Left renal cortex interstitium (tissue), 4 donors: Measurements from ENCODE around the gene TUBGCP2. TPM values are rescaled to one million over a fixed set of nuclear protein-coding genes. Genes with fewer than 3 reads are reported as not detected.

ENCODE experiments used
- DNase-seq, 4 donors: peaks; one replicate each; pipeline ENCODE4 v3.0.0-alpha.2; 2013; ENCODE audit warnings: low read depth in 4 of 4, low spot score in 2 of 4, missing footprints in 1 of 4
- polyA plus RNA-seq, 4 donors: library from polyadenylated mRNA; unstranded; fragments of 120-200 nt; gene quantifications; one replicate each; pipeline ENCODE4 v1.2.1, GENCODE V29; 2013; ENCODE audit not compliant: insufficient read length in 4 of 4

TUBGCP2 gene
- polyA plus RNA-seq, 4 donors = 62.0 to 77.6 (median 70.2) TPM

DNA sequence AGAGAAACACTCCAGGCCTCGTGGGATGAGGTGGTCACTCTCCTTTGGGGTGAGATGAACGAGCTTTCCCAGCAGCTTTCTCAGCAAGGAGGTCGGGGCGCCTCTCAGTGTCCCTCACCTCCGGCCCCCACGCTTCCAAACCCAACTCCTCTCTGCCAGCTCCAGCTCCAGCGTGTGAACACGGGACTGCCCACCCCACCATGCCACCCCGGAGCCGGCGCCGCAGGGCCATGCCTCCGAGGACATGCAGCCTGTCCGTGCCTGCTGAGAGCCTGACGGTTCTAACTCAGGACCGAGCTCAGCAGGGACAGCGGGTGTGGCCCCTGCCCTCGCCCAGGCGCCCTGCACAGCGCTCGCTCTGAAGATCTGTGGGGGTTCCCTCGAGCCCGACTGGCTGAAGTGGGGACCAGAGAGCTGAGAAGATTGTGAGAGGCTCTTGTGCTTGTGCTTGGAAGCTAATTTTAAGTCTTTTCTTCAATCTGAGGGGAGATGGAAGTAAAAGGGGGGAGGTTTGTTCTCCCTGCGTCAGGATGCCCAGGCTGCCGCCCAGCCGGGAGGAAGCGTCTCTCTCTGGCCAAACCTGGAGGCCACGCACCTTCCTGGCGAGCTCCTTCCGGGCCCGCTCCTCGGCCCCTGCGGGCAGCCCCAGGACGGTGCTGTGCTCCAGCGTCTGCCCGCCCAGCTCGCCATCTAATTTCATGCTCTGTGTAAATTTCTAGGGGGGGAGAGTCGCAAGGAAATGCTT lies 26.9 kb downstream of the TUBGCP2 start:
- no peak for DNase-seq

DNA sequence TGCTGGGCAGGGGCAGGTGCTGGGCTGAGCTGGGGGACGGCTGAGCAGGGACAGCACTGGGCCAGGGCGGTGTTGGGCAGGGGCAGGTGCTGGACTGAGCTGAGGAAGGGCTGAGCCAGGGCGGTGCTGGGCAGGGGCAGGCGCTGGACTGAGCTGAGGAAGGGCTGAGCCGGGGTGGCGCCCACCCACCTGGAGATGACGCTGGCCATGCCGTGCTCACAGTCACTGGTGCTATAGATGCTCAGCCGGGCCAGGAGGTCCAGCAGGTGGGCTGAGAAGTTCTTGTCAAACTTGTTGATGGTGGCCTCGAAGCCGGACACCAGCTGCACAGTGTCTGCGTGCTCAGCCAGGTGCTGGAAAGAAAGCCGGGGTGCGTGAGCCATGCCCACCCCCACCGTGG lies 27.6 kb downstream of the TUBGCP2 start:
- DNase-seq = no peak

DNA sequence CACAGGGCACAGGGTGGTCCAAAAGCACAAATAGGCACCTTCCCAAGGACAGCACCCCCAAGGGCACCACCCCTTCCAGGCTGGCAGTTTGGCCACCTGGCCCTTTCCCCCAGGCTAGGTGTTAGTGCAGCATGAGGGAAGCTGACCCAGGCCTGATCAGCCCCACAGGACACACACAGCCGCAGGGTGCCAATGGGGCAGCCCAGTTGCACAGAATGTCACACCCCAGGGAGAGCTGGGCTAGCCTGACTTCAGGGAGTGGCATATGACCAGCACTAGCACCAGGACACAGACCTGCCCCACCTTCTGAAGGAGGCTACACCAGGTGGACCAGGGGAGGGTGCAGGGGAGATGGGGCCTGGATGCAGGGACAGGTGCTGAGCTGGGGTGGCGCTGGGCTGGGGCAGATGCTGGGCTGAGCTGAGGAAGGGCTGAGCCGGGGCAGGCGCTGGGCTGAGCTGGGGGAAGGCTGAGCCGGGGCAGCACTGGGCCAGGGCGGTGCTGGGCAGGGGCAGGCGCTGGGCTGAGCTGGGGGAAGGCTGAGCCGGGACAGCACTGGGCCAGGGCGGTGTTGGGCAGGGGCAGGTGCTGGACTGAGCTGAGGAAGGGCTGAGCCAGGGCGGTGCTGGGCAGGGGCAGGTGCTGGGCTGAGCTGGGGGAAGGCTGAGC lies 28.1 kb downstream of the TUBGCP2 start:
- no peak for DNase-seq

DNA sequence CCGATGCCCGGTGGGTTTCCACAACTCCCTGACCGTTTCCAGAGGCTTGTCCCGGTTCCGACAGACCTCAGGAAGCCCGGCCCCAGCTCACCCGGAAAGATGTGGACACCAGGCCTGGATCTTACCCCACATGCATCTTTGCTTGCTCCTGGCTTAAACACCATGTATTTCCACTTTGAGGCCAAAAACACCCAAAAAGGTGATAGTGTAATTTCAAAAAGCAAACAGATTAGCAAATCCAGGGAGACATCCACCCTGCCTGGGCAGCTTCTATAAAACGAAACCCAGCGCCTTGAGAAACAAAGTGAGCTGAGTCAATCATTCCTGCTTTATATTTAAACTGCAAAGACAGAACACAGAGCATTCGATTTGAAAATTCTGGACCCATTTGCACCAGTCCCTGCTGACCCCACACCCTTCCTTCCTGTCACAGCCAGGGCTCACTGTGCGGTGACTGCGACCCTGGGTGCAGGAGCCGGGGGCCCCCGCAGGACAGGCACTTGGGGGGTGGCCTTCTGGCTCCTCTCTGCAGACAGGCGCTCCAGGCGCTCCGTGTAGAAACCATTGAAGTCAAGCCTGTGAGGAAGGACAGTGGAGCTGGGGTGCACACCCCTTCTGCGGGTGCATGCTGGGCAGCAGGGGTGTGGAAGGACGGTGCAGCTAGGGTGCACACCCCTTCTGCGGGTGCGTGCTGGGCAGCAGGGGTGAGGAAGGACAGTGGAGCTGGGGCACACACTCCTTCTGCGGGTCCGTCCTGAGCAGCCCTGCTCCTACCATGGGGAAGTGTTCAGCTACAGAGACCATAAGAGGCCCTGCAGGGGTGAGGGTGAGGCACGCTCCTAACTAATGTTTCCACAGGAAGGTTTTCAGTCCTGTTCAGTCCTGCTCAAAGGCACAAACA lies 29.1 kb downstream of the TUBGCP2 start:
- no peak for DNase-seq

GRCh38 chr10:133278577-133279265 lies 30.0 kb downstream of the TUBGCP2 start:
- no peak for DNase-seq

DNA sequence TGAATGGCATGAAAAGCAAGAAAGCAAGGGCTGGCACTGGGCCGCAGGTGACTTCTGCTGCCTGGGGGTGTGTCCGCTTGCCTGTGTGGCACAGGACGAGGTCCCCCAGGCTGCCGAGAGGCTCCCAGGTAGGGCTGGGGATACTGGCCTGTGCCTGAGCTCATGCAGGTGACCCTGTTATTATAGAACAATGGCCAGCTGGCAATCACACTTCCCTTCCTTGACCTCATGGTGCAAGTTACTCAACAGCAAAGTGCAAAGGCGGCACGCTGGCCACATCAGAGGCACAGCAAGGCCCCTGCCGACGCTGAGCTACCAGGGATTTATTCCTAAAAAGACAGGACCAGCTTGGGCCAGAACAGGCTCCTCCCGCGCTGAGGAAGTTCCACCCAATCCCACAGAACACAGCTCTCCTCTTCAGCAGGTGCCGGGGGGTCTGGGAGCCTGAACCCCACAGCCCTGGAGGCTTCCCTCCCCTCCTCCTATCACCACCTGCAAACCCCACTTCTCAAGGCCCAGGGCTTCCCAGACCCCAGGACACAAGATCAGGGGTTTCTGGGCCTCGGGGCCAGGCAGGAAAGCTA lies 30.6 kb downstream of the TUBGCP2 start:
- DNase-seq = no peak

DNA sequence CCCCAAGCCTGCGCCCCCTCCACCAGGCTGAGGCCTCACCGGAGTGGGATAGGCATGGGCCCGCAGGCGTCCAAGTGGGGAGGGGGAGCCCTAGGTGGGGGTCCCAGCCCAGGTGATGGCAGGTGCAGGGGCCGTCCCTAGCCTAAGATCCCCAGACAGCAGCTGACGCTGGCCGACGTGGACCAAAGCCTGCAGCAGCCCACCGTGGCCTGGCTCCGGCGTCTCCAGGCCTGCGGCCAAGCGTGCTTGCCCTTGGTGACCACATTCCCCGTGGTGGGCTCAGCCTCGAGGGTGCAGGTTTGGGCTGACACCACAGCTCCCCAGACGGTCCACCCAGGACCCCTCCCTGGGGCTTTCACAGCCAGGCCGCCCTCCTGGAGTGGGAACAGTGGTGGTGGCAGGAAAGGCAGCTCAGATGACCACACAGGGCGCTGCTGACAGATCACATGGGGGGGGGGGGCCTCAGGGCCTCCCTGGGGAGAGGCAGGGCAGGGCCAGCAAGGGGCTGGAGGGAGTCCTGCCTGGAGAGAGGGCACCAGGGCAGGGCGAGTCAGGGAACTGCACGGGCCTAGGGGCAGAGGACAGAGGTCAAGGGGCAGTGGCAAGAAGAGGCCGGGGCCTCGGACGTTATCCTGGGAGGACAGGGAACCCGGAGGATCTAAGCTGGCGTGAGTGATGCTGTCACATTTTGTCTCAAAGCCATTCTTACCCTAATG lies 31.2 kb downstream of the TUBGCP2 start:
- no peak for DNase-seq

GRCh38 chr10:133276435-133277201 lies 32.1 kb downstream of the TUBGCP2 start, which contains the start of gene ADAM8:
Gene ADAM8 (minus strand): TSS chr10:133276868. CDS start chr10:133276817, 51 bp downstream.
- DNase-seq = no peak

GRCh38 chr10:133276100-133276434 lies 32.6 kb downstream of the TUBGCP2 start:
- no peak for DNase-seq

DNA sequence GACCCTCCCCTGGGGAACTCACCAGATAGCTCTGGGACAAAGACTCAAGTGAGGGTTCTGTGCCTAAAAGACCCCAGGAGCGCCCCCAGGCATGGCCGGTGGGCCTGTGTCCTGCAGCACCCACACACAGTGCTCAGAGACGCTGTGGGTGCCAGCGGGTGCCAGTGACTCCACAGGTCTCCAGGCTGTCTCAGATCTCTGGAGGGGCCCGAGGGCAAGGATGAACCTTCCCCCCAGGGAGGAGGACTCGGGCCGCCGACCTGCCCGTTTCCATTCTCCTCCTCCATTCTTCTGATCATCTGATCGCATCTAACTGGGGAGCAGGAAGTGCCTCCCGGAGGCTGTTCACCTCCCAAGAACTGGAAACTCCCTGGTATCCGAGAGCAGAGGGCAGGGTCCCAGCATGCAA lies 33.0 kb downstream of the TUBGCP2 start:
- no peak for DNase-seq

DNA sequence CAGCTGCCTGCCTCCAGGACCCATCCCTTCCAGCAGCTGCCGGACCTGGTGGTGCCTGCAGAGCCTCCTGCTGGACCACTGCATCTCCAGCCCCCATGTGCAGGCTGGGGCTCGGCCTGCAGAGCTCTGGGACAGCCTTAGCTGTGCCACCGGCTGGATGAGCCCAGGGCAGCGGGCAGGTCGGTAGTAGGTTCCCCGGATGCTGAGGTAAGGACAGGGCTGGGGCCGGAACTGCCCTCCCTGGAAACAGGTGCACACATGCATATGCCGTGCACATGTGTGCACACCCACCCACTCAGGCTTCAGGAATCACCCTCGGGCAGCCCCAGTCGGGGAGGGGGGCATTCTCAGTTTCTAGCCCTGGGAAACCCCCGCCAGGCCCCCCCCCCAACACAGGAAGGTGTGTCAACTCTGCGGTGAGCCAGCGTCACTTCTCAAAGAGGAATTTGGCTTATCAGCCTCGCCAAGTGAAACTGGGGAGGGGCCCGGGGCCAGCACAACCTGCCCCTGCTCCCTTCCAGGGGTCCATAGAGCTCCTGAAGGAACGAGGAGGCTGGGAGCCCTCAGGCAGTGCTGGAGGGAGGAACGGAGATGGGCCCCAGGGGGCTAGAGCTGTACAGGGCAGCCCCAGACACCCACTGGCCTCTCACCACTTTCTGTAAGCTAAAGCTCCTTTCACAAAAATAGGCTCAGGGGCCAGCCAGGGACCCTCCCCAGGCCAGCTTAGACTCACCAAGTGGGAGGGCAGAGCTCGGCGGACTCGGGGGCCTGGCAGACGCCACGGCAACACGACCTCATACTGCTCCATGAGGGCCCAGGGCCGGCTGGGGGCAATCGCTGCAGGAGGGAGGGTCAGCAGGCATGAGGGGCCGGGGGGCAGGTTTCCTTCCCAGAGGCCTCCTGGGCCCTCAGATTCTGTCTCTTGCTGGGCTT lies 33.7 kb downstream of the TUBGCP2 start:
- no peak for DNase-seq

DNA sequence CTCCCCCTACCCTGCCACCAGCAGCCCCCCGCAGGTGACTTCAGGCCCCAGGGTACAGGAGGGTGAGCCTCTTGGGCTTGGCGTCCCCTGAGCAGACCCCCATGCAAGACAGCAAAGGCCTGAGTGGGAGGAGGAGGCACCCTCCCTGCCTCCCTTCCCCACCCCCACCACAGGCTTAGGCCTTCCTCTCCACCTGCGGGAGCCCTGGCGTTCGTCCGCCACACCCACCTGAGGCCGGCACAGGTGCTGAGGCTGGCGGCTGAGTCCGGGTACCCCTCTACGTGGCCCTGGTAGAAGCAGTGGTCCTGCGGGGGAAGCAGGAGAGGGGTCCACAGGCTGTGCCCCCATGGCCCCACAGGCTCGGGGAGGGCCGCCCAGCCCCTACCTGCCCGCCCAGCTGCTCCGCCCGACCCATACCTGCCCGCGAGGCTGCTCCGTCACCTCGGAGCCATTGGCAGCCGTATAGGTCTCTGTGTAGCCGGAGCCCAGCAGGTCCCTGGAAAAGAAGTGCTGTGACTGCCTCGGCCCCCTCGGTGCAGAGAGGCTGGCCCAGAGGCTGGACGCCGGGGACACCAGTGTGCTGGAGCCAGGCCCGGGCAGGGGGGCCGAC lies 35.0 kb downstream of the TUBGCP2 start:
- no peak for DNase-seq

- DNase-seq = no peak
Observed at GRCh38 chr10:133272964-133273420, 35.7 kb downstream of the TUBGCP2 start.

- DNase-seq = no peak
Observed at GRCh38 chr10:133272301-133272963, 36.2 kb downstream of the TUBGCP2 start.

GRCh38 chr10:133271521-133272300 lies 37.0 kb downstream of the TUBGCP2 start:
- no peak for DNase-seq

DNA sequence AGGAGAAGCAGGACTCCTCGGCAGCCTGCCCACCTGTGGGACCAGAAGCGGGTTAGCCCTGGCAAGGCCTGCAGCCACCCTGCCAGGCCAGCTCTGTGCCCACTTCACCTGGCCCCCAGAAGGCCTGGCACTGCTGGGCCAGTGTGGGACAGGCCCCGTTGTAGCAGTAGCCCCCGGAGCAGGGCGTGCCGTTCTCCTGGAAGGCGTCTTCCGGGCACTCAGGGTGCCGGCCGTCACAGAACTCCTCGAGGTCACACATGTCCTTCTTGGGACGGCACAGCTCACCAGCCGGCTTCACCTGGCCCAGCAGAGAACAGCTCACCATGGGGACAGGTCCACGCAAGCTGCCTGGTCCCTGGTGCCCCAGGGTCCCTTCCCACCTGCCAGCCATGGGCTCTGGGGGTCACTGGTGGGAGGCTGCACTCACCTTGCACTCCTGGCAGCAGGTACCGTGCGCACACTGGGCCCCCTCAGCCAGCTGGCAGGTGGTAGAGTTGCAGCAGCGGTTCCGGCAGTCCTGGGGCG lies 37.8 kb downstream of the TUBGCP2 start:
- no peak for DNase-seq
